IMR-90 (cell line): ENCODE results near the gene MLIP. TPM values are rescaled to one million over a fixed set of nuclear protein-coding genes. Genes with fewer than 3 reads are reported as not detected.

Experiments
- ATAC-seq: fragments of 200-7000 bp; cut with Tn5 transposase; 2 replicates; pipeline ENCODE4 v1.9.1; 2020; ENCODE audit warnings: low read depth, mild to moderate bottlenecking, moderate library complexity
- BruUV-seq: library from RNA; stranded (reverse); fragments of 400-500 nt; replicated peaks from 2 replicates; lab custom pipeline; 2021; lab: Mats Ljungman, UMichigan
- CTCF ChIA-PET: fragments of 300-600 bp; formaldehyde crosslinking; extraction: SDS; loops from one replicate; lab custom pipeline; 2021; ENCODE audit warnings: antibody characterized with exemption; lab: Yijun Ruan, JAX
- POLR2A ChIA-PET: fragments of 300-600 bp; sonication (Branson Sonifier 250); formaldehyde crosslinking; loops from one replicate; lab custom pipeline; 2022; ENCODE audit warnings: antibody characterized with exemption; ENCODE audit not compliant: unreplicated experiment; lab: Charles Lee
- DNase-seq: peaks from one replicate; pipeline ENCODE4 v3.0.0; 2013
- H2AFZ ChIP-seq: replicated peaks from 2 replicates; pipeline ENCODE3; 2013; ENCODE audit warnings: low read length, mild to moderate bottlenecking; ENCODE audit not compliant: poor library complexity
- H2AK5ac ChIP-seq: 2 replicates; pipeline ENCODE4 v1.6.1; 2013; ENCODE audit warnings: low read depth, low read length, inconsistent platforms
- H2AK9ac ChIP-seq: replicated peaks from 2 replicates; pipeline ENCODE3; 2013; ENCODE audit warnings: mild to moderate bottlenecking, low read depth, low read length, moderate library complexity; ENCODE audit not compliant: poor library complexity
- H2BK120ac ChIP-seq: 2 replicates; pipeline ENCODE4 v1.6.1; 2013; ENCODE audit warnings: low read depth, low read length, inconsistent platforms
- H2BK15ac ChIP-seq: 3 replicates; pipeline ENCODE4 v1.6.1; 2013; ENCODE audit warnings: low read depth, low read length, inconsistent platforms
- H2BK20ac ChIP-seq: 2 replicates; pipeline ENCODE4 v1.6.1; 2013; ENCODE audit warnings: low read depth, mild to moderate bottlenecking, inconsistent platforms, low read length, moderate library complexity
- H2BK5ac ChIP-seq: 2 replicates; pipeline ENCODE4 v1.6.1; 2013; ENCODE audit warnings: mild to moderate bottlenecking, low read depth, low read length, inconsistent platforms; ENCODE audit not compliant: poor library complexity, severe bottlenecking
- H3K14ac ChIP-seq: replicated peaks from 2 replicates; pipeline ENCODE4 v1.6.1; 2013; ENCODE audit warnings: low read depth, low read length, inconsistent platforms
- H3K18ac ChIP-seq: 2 replicates; pipeline ENCODE4 v1.6.1; 2013; ENCODE audit warnings: low read depth, low read length, control low read depth
- H3K23ac ChIP-seq: 2 replicates; pipeline ENCODE4 v1.6.1; 2013; ENCODE audit warnings: low read depth, low read length, inconsistent platforms
- H3K27ac ChIP-seq: 2 replicates; pipeline ENCODE4 v1.5.1; 2013; ENCODE audit warnings: mild to moderate bottlenecking, control low read depth, low read length; ENCODE audit not compliant: insufficient read depth
- H3K27me3 ChIP-seq: 2 replicates; pipeline ENCODE4 v1.6.1; 2013; ENCODE audit warnings: low read length; ENCODE audit not compliant: control insufficient read depth, insufficient read depth
- H3K36me3 ChIP-seq: 2 replicates; pipeline ENCODE4 v1.6.1; 2013; ENCODE audit warnings: low read length, mixed read lengths; ENCODE audit not compliant: control insufficient read depth, insufficient read depth
- H3K4ac ChIP-seq: 2 replicates; pipeline ENCODE4 v1.6.1; 2013; ENCODE audit warnings: low read depth, low read length, inconsistent platforms
- H3K4me1 ChIP-seq: 2 replicates; pipeline ENCODE4 v1.6.1; 2013; ENCODE audit warnings: low read length, mixed read lengths; ENCODE audit not compliant: control insufficient read depth, insufficient read depth
- H3K4me2 ChIP-seq: 2 replicates; pipeline ENCODE4 v1.6.1; 2013; ENCODE audit warnings: low read depth, mild to moderate bottlenecking, control low read depth, low read length, moderate library complexity
- H3K4me3 ChIP-seq: 2 replicates; pipeline ENCODE4 v1.5.1; 2013; ENCODE audit warnings: low read depth, mild to moderate bottlenecking, control low read depth, low read length, moderate library complexity; ENCODE audit not compliant: insufficient read depth
- H3K56ac ChIP-seq: 2 replicates; pipeline ENCODE4 v1.6.1; 2013; ENCODE audit warnings: low read length, inconsistent platforms; ENCODE audit not compliant: insufficient read depth; ENCODE audit errors: extremely low read depth
- H3K79me1 ChIP-seq, 2 experiments: 2 replicates each; pipeline ENCODE4 v1.6.1; 2013; ENCODE audit warnings: low read length in 2 of 2, inconsistent platforms in 1 of 2, low read depth in 1 of 2
- H3K9ac ChIP-seq: 2 replicates; pipeline ENCODE4 v1.6.1; 2013; ENCODE audit warnings: low read depth, low read length, control low read depth
- H3K9me1 ChIP-seq: 2 replicates; pipeline ENCODE4 v1.6.1; 2013; ENCODE audit warnings: low read length, inconsistent platforms; ENCODE audit not compliant: insufficient read depth
- H3K9me3 ChIP-seq: 2 replicates; pipeline ENCODE4 v1.6.1; 2013; ENCODE audit warnings: low read length; ENCODE audit not compliant: control insufficient read depth, insufficient read depth
- H4K20me1 ChIP-seq: 2 replicates; pipeline ENCODE4 v1.6.1; 2013; ENCODE audit warnings: low read length, inconsistent platforms; ENCODE audit not compliant: insufficient read depth
- H4K5ac ChIP-seq: 2 replicates; pipeline ENCODE4 v1.6.1; 2013; ENCODE audit warnings: mild to moderate bottlenecking, low read depth, low read length, control low read depth
- H4K8ac ChIP-seq, 2 experiments: 2 replicates each; pipeline ENCODE4 v1.6.1; 2013; ENCODE audit warnings: low read depth in 2 of 2, low read length in 2 of 2, control low read depth in 1 of 2, inconsistent platforms in 1 of 2
- H4K91ac ChIP-seq: 2 replicates; pipeline ENCODE4 v1.6.1; 2013; ENCODE audit warnings: low read depth, low read length, inconsistent platforms; ENCODE audit not compliant: insufficient read depth
- BHLHE40 ChIP-seq: fragments of 150-350 bp; IDR thresholded peaks from 2 replicates; pipeline ENCODE4 v1.6.1; 2016; ENCODE audit warnings: mild to moderate bottlenecking, low read depth, low read length
- FOS ChIP-seq: fragments of 150-350 bp; IDR thresholded peaks from 2 replicates; pipeline ENCODE4 v1.6.1; 2016; ENCODE audit warnings: low read depth, low read length
- RAD21 ChIP-seq: IDR thresholded peaks from 2 replicates; pipeline ENCODE4 v1.6.1; 2012; ENCODE audit warnings: low read length, improper control_type of control experiment
- RCOR1 ChIP-seq: IDR thresholded peaks from 2 replicates; pipeline ENCODE4 v1.6.1; 2012; ENCODE audit warnings: mild to moderate bottlenecking, low read length, improper control_type of control experiment; ENCODE audit not compliant: insufficient replicate concordance
- RFX5 ChIP-seq: IDR thresholded peaks from 2 replicates; pipeline ENCODE4 v1.8.0; 2012; ENCODE audit warnings: low read depth, mild to moderate bottlenecking, low read length, moderate library complexity
- SMC3 ChIP-seq: fragments of 150-350 bp; IDR thresholded peaks from 2 replicates; pipeline ENCODE4 v1.6.1; 2016; ENCODE audit warnings: low read depth, mild to moderate bottlenecking, antibody characterized with exemption, low read length, moderate library complexity
- WGBS, 2 experiments: methylation state at CpG; one replicate each; pipeline versions ENCODE4 v1.1.5 to v1.1.7; 2013; ENCODE audit warnings: missing lambda C conversion rate in 2 of 2; ENCODE audit not compliant: insufficient read length in 1 of 2; ENCODE audit errors: extremely low coverage in 2 of 2; 5-methylcytosine and 5-hydroxymethylcytosine counted together
- dilution Hi-C: fragments of 300-500 bp; cut with HindIII; formaldehyde crosslinking; loops from one replicate; pipeline ENCODE4 v1.14.3; 2018; ENCODE audit warnings: low sequenced_read_pairs; ENCODE audit not compliant: unreplicated experiment
- in situ Hi-C: fragments of 300-500 bp; cut with MboI; formaldehyde crosslinking; loops from 3 replicates; pipeline ENCODE4 v1.14.3; 2019; ENCODE audit warnings: low sequenced_read_pairs, inconsistent platforms, mixed read lengths
- intact Hi-C: fragments of 100-400 bp; cut with micrococcal nuclease; formaldehyde crosslinking; loops from 2 replicates; pipeline ENCODE4 v1.10.0; 2022
- polyA plus RNA-seq, 3 experiments: library from polyadenylated mRNA; depleted of rRNA; stranded (reverse); fragments of >200 nt; gene quantifications; 2 replicates each; pipeline ENCODE4 v1.2.3, GENCODE V29; 2012; ENCODE audit warnings: low replicate concordance in 1 of 3
- total RNA-seq: library from RNA; depleted of rRNA; stranded (reverse); fragments of >200 nt; gene quantifications from 2 replicates; pipeline ENCODE4 v1.2.3, GENCODE V29; 2012
- TF ChIP-seq, protein P1 (sequence below): fragments of 150-350 bp; IDR thresholded peaks from 2 replicates; pipeline ENCODE4 v1.6.1; 2017; ENCODE audit warnings: mild to moderate bottlenecking, antibody characterized with exemption, low read length, low read depth

The MLIP gene
- total and polyA plus RNA-seq, 2 of the 4 experiments (the other 2 are of a cell fraction): not detected

- no TSS peak for BruUV-seq
- Histone ChIP-seq H3K9me3 (no peaks in the 10 kb centered on the region), H3K4me1 (peaks cover 4% of the 10 kb centered on the region; the same call in 1 of the 2 replicates), H2AK5ac (no peak overlapping the region), H3K79me1 (no peaks in the 10 kb centered on the region), H3K4me2 (no peak overlapping the region), H2AFZ (no peak overlapping the region), H3K9ac (no peak overlapping the region), H3K27me3 (no peaks in the 10 kb centered on the region), H3K27ac (no peak overlapping the region), H3K56ac (no peak overlapping the region), H3K23ac (no peak overlapping the region), H4K8ac (no peak overlapping the region), H3K4me3 (no peak overlapping the region), H2BK5ac (no peak overlapping the region), H2BK15ac (no peak overlapping the region), H4K91ac (no peak overlapping the region), H3K18ac (no peak overlapping the region), H3K9me1 (no peaks in the 10 kb centered on the region), H2BK120ac (no peak overlapping the region), H2BK20ac (no peak overlapping the region), H3K36me3 (no peaks in the 10 kb centered on the region), H4K20me1 (no peaks in the 10 kb centered on the region), H3K4ac (no peak overlapping the region), H4K5ac (no peak overlapping the region), H3K14ac (no peak overlapping the region), H2AK9ac (no peak overlapping the region)
- DNase-seq (no peak), ATAC-seq (no peak)
- dilution Hi-C loops (no loop called here), intact Hi-C loops (no loop called here), in situ Hi-C loops (no loop called here)
- ChIA-PET CTCF (no interaction called here), POLR2A (no interaction called here)
- no CpG with 5 or more reads among the region's 3 CpGs for WGBS, 2 experiments
- TF ChIP-seq FOS (no peak), RAD21 (no peak), RFX5 (no peak), SMC3 (no peak), RCOR1 (no peak), BHLHE40 (no peak)
- TF ChIP-seq, protein P1, sequence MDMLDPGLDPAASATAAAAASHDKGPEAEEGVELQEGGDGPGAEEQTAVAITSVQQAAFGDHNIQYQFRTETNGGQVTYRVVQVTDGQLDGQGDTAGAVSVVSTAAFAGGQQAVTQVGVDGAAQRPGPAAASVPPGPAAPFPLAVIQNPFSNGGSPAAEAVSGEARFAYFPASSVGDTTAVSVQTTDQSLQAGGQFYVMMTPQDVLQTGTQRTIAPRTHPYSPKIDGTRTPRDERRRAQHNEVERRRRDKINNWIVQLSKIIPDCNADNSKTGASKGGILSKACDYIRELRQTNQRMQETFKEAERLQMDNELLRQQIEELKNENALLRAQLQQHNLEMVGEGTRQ: no peak
Measured at GRCh38 chr6:54195637-54196036, 84.4 kb downstream of the MLIP start.
